Fibroblast of mammary gland (primary cell): ENCODE measurements around the gene EXOC6B.

ENCODE experiments used
- DNase-seq: peaks from one replicate; pipeline ENCODE4 v3.0.0-alpha.2; 2010; ENCODE audit warnings: low read depth
- H3K4me3 ChIP-seq: 2 replicates; pipeline ENCODE4 v1.5.1; 2011; ENCODE audit warnings: low read depth, mild to moderate bottlenecking, low read length, moderate library complexity; ENCODE audit not compliant: control insufficient read depth
- CTCF ChIP-seq: conservative IDR thresholded peaks from 2 replicates; pipeline ENCODE4 v1.5.1; 2011; ENCODE audit warnings: low read depth, low read length, inconsistent platforms; ENCODE audit not compliant: control insufficient read depth, insufficient read depth

EXOC6B gene

GRCh38 chr2:72689579-72690195, 136.1 kb downstream of the EXOC6B start:
- DNase-seq, result no peak
- TF ChIP-seq CTCF, result no peak
- H3K4me3 ChIP-seq, result no peak overlapping the region

GRCh38 chr2:72685638-72686213, 140.1 kb downstream of the EXOC6B start:
- DNase-seq, result no peak
- no peak for TF ChIP-seq CTCF
- no peak overlapping the region for H3K4me3 ChIP-seq

- no peak for DNase-seq
- TF ChIP-seq CTCF, result no peak
- no peak overlapping the region for H3K4me3 ChIP-seq
Measured at GRCh38 chr2:72682061-72682460, 143.8 kb downstream of the EXOC6B start.

- no peak for TF ChIP-seq CTCF
- no peak overlapping the region for H3K4me3 ChIP-seq
- DNase-seq, result no peak
Measured at GRCh38 chr2:72681016-72681995, 144.5 kb downstream of the EXOC6B start.

GRCh38 chr2:72678024-72678423, 147.8 kb downstream of the EXOC6B start:
- no peak overlapping the region for H3K4me3 ChIP-seq

More at GRCh38 chr2:72678024-72678423, 147.8 kb downstream of the EXOC6B start:
- no peak for DNase-seq
- TF ChIP-seq CTCF, result no peak
